GM15510 (cell line): ENCODE measurements around the gene EPB41L4B.

Source experiments
- POLR2A ChIP-seq: IDR thresholded peaks from 3 replicates; pipeline ENCODE4 v1.6.1; 2011; ENCODE audit warnings: borderline replicate concordance; ENCODE audit not compliant: insufficient read length; ENCODE audit errors: extremely low read depth

The EPB41L4B gene

GRCh38 chr9:109166171-109166770 lies 154.6 kb downstream of the EPB41L4B start:
- no peak for TF ChIP-seq POLR2A

- TF ChIP-seq POLR2A, result no peak
Measured at GRCh38 chr9:109164042-109164441, 156.8 kb downstream of the EPB41L4B start.

- TF ChIP-seq POLR2A, result no peak
Measured at GRCh38 chr9:109163194-109163593, 157.7 kb downstream of the EPB41L4B start.

DNA sequence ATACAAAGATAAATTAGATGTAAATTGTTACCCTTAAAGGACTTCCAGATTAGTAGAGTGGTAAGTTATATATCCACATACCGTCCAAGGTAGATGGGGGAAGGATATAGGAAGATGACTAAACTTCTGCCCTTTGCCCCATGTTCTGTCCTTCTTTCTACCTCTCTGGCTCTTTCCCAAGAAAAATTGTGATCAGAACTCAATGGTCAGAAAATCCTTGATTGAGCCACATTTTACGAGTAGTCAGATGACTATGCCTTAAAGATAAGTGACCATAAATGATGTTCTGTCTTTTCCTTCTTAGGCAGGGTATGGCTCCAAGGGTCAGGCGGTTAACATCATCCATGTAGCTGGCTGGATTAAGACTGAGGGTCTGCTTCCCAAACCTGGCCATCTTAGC lies 158.2 kb downstream of the EPB41L4B start:
- no peak for TF ChIP-seq POLR2A

DNA sequence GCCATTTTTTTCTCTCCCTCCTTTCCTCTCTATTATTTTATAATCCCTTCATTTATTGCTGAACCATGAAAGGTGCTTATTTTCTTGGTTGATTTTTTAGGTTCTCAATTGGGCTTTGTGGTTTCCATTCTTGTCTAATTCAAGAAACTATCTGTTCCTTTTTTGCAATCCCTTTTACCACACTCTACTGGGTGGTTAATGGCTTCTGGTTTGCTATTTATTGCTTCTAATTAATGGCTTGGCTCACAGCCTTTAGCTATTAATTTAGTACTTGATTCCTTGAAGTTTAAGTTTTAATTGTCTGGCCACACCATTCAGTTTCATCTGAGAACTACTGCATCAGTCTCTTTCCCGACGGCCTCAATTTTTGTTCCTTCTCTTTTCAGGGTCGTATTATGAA lies 159.4 kb downstream of the EPB41L4B start:
- no peak for TF ChIP-seq POLR2A

DNA sequence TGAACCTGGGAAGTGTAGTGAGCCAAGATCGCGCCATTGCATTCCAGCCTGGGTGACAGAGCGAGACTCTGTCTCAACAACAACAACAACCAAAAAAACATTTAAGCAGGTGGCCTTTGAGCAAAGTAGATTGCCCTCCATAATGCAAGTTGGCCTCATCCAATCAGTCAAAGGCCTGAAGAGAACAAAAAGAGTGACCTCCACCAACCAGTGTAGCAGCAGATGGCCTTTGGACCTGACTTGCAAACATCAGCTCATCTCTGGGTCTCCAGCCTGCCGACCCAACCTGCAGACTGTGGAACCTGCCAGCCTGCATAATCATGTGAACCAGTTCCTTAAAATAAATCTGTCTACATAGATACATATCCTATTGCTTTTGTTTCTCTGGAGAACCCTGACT lies 161.3 kb downstream of the EPB41L4B start:
- TF ChIP-seq POLR2A, result no peak

DNA sequence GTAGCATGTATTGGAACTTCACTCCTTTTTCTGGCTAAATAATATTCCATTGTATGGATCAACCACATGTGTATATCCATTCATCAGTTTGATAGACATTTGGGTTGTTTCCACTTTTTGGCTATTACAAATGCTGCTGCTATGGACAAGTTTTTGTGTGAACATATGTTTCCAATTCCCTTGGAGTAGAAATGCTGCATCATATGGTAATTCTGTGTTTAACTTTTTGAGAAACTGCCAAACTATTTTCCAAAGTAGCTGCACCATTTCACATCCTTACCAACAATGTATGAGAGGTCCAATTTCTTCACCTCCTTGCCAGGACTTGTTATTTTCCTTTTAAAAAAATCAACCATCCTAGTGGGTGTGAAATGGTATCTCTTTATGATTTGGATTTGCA lies 162.2 kb downstream of the EPB41L4B start:
- TF ChIP-seq POLR2A, result no peak

DNA sequence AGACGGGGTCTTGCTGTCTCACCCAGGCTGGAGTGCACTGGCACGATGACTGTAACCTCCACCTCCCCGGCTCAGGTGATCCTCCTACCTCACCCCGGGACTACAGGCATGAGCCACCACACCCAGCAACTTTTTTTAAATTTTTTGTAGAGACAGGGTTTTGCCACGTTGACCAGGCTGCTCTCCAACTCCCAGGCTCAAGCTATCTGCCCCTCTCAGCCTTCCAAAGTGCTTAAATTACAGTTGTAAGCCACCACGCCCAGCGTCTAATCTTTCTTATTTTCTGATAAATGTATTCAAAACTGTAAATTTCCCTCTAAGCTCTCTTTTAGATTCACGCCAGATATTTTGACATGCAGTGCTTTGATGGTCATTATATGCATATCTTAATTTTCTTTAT lies 164.2 kb downstream of the EPB41L4B start:
- no peak for TF ChIP-seq POLR2A

GRCh38 chr9:109150925-109151545 lies 169.8 kb downstream of the EPB41L4B start:
- no peak for TF ChIP-seq POLR2A

- no peak for TF ChIP-seq POLR2A
Measured at GRCh38 chr9:109149722-109150121, 171.1 kb downstream of the EPB41L4B start.

GRCh38 chr9:109149089-109149488 lies 171.8 kb downstream of the EPB41L4B start:
- TF ChIP-seq POLR2A, result no peak

GRCh38 chr9:109145051-109145450 lies 175.8 kb downstream of the EPB41L4B start:
- no peak for TF ChIP-seq POLR2A

DNA sequence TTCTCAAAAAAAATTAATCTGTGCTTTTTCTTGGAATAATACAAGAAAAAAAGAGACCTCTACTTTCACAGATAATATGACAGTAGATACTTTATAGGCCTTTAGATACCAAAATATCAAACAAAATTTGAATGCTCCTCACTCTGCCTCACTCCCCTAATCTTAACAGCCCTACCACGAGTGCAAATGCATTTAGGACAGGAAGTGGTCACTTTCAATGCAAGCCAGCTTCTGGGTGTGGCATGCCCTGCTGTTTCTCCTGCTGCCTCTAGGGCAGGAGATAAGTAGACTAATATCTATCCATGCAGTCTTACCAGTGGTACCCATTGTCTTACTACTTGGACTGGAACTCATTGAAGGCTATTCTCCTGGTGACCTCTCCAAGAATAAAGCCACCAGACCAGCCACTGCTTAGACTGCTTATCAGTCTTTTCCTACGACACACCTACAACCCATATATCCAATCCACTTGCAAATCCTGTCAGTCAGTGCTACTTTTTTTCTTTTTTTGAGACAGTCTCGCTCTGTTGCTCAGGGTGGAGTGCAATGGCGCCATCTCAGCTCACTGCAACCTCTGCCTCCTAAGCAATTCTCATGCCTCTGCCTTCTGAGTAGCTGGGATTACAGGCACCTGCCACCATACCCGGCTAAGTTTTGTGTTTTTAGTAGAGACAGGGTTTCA lies 176.8 kb downstream of the EPB41L4B start:
- TF ChIP-seq POLR2A, result no peak

- TF ChIP-seq POLR2A, result no peak
Measured at GRCh38 chr9:109141375-109141774, 179.5 kb downstream of the EPB41L4B start.

DNA sequence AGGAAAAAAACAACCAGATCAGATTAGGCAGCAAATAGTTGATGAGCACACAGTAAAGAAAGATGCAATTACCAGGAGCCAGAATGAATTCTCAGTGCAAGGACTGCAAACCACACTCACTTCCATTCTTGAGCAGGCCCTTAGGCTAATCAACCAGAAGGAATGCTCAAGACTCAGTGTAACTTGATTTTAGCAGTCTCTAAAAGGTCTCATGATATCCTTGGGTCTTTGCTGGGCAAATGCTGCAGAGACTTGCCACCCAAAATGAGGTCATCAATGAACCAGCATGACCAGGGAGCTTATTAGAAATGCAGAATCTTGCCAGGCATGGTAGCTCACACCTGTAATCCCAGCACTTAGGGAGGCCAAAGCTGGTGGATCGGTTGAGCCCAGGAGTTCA lies 181.0 kb downstream of the EPB41L4B start:
- no peak for TF ChIP-seq POLR2A

DNA sequence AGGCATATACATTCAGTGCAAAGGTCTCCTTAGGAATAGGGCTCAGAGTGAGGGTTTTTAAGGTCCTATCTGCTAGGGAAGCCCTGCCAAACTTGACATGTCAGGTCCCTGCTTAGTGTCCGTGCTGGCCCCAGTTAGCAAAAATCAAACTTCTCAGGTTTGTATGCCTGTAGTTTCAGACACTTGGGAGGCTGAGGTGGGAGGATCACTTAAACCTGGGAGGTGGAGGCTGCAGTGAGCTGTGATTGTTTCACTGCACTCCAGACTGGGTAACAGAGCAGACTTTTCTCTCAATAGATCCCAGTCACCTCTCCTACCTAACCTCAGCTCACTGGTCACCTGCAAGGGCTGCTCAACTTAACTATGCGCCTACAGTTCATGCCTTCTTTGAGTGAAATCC lies 182.4 kb downstream of the EPB41L4B start:
- no peak for TF ChIP-seq POLR2A

GRCh38 chr9:109134167-109134578 lies 186.7 kb downstream of the EPB41L4B start:
- no peak for TF ChIP-seq POLR2A

- TF ChIP-seq POLR2A, result no peak
Measured at GRCh38 chr9:109133533-109133932, 187.3 kb downstream of the EPB41L4B start.
